ENCODE data around the gene A2M. TPM values are rescaled to one million over a fixed set of nuclear protein-coding genes. Genes with fewer than 3 reads are reported as not detected.

A2M gene
- total and polyA plus RNA-seq, 10 donors = 28.9 to 975 (median 409) TPM

DNA sequence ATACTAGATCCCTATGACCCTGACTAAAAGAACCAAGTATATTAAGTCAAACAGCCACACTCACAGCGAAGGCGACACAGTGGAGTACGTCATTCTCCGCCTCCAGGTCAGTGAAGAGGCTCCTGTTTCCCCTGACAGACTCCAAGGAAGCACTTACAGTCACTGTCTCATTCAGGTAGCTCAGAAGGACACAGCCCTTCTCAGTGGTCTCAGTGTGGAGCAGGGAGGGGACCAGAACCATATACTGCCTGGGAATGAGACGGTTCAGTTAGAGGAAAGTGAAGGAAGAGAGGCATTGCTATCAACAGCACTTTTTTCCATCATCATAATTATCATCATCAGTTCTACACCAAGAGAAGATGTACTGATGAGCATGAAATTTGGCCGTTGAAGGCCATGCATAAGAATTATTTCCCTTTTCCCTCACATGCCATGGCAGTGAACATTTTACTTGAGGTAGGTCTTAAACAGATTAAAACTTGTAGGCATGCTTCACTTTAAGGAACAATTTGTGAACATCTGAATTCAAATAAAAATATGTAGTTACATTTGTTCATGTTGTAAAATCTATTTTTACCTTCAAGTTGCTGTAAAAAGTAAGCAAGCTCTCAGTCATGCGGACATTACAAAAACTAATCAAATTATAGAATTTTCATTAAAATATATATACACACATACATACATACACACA is 2.3 kb downstream of the A2M start:
- Histone ChIP-seq H3K4me3 (peak overlapping the region; percentile 7 to 65 (median 40)), H3K36me3 (peaks cover 0 to 40% (median 0%) of the 10 kb centered on the region in 6 donors), H3K27ac (peak overlapping the region in 3 of 8 donors; percentile 28 to 84 (median 50)), H3K9me3 (no peaks in the 10 kb centered on the region), H3K4me1 (peaks cover 8 to 41% (median 30%) of the 10 kb centered on the region in 6 donors), H3K27me3 (replicated peaks in 1 of 7) (no peaks in the 10 kb centered on the region)
- WGBS, 5 donors = 68 to 78% (median 76%) methylated on average over 7 of the region's 7 CpGs
- no peak for DNase-seq
- TF ChIP-seq CTCF (IDR thresholded peaks at IDR 0.05 in 8 of 11, conservative IDR thresholded peaks at IDR 0.05 in 3 of 11) (no peak), POLR2AphosphoS5 (IDR thresholded peaks at IDR 0.05) (no peak), POLR2A (IDR thresholded peaks at IDR 0.05) (no peak)
- intact Hi-C loops (cut with DNase I; ENCODE audit: low total_unique reads) = loop anchor here (5.0 kb wide), 1 partner anchor 129 kb away; no protein-coding TSS in a partner anchor

DNA sequence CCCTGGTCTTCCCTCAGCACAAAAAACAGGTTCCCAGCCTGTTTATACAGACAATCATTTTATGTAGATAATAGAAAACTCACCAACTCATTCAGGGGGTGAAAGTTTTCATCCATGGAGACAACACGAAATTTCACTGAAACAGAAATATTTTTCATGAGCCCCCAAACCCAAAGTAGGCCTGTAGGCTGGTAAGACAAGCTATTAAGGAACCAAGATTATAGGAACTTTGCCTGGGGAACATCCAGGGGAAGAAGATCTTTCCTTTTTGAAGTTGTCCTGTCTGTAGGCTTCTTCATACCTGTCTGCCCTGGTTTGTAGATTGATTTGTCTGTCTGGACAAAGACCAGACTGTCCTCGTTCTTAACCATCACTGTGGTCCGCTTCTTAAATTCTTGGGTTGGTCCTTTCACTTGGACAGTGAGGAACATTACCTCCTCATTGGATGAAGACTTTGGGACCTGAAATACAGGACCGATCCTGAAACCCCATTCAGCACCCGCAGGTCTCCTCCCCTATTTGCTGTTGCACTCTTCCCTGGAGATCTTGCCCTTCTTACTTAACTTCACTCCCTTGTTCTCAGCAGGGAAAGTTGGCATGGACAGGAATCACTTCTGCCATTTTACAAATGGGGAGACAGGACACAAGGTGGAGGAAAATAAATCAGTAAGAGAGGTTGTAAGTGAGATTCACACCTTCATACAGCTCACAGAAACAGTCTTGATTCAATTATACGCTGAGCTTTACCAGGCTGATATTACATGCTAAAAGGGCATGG is 3.5 kb downstream of the A2M start:
- H3K36me3 ChIP-seq = peaks cover 0 to 52% (median 1%) of the 10 kb centered on the region in 6 donors
- no peaks in the 10 kb centered on the region for H3K27me3 ChIP-seq (replicated peaks in 1 of 7)
- peak overlapping the region in 3 of 8 donors; percentile 5 to 65 (median 42) for H3K4me3 ChIP-seq
- H3K9me3 ChIP-seq = no peaks in the 10 kb centered on the region
- no peak for TF ChIP-seq POLR2AphosphoS5 (IDR thresholded peaks at IDR 0.05)
- no peak for TF ChIP-seq CTCF (IDR thresholded peaks at IDR 0.05 in 8 of 11, conservative IDR thresholded peaks at IDR 0.05 in 3 of 11)
- no peak for TF ChIP-seq POLR2A (IDR thresholded peaks at IDR 0.05)
- H3K4me1 ChIP-seq = peaks cover 6 to 29% (median 21%) of the 10 kb centered on the region in 6 donors
- intact Hi-C loops (cut with DNase I; ENCODE audit: low total_unique reads) = loop anchor here (5.0 kb wide), 1 partner anchor 130 kb away; no protein-coding TSS in a partner anchor
- peak overlapping the region in 2 of 8 donors; percentile 6 to 84 for H3K27ac ChIP-seq
- WGBS, 5 donors = 87 to 95% (median 92%) methylated on average over 6 of the region's 6 CpGs
- no peak for DNase-seq

GRCh38 chr12:9111525-9111924 is 4.2 kb downstream of the A2M start:
- H3K27ac ChIP-seq = no peak overlapping the region
- intact Hi-C loops (cut with DNase I; ENCODE audit: low total_unique reads) = loop anchor here (5.0 kb wide), 1 partner anchor 131 kb away; no protein-coding TSS in a partner anchor
- no peaks in the 10 kb centered on the region for H3K9me3 ChIP-seq
- 87 to 97% (median 94%) methylated on average over 1 of the region's 1 CpG for WGBS, 5 donors
- peaks cover 0 to 60% (median 3%) of the 10 kb centered on the region in 6 donors for H3K36me3 ChIP-seq
- H3K4me3 ChIP-seq = peak overlapping the region in 1 of 8 donors; percentile 65
- peaks cover 0 to 22% (median 14%) of the 10 kb centered on the region in 6 donors for H3K4me1 ChIP-seq
- TF ChIP-seq CTCF (IDR thresholded peaks at IDR 0.05 in 8 of 11, conservative IDR thresholded peaks at IDR 0.05 in 3 of 11) (no peak), POLR2A (IDR thresholded peaks at IDR 0.05) (no peak), POLR2AphosphoS5 (IDR thresholded peaks at IDR 0.05) (no peak)
- no peak for DNase-seq
- no peaks in the 10 kb centered on the region for H3K27me3 ChIP-seq (replicated peaks in 1 of 7)

Measured in spleen (tissue), 11 donors.